ENCODE results near the gene GYPB.
"Not testable (repeated sequence)": the region's sequence is repeated elsewhere in the genome, so short reads cannot be mapped to it uniquely, and the experiment has no call there.

DNA sequence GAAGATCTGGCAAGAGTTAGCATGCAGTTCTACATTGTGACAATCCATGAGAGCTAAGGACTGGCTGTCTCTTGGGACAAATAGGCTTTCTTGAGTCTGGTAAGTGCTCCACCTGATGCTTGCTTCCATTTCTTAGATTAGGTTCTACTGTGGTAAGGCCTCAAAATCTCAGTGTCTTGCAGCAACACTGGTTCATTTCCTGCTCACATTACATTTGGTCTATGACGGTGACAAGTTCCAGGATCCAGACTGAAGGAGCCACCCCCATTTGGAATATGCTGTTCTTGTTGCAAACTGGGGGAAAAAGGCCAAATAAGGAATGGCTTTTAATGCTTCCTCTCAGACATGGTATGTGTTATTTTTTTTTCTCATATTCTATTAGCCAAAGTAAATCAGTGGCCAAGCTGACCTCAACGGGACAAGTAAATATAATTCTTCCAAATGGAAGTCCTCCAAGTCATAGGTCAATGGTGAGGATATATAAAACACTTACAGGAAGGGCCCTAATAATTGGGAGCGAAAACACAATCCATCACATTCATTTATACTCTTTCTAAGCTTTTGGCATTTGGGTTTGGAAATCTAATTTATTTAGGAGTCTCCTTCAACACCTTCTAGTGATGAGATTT lies 3.7 kb upstream of the GYPB start:
- TF ChIP-seq, protein P1, sequence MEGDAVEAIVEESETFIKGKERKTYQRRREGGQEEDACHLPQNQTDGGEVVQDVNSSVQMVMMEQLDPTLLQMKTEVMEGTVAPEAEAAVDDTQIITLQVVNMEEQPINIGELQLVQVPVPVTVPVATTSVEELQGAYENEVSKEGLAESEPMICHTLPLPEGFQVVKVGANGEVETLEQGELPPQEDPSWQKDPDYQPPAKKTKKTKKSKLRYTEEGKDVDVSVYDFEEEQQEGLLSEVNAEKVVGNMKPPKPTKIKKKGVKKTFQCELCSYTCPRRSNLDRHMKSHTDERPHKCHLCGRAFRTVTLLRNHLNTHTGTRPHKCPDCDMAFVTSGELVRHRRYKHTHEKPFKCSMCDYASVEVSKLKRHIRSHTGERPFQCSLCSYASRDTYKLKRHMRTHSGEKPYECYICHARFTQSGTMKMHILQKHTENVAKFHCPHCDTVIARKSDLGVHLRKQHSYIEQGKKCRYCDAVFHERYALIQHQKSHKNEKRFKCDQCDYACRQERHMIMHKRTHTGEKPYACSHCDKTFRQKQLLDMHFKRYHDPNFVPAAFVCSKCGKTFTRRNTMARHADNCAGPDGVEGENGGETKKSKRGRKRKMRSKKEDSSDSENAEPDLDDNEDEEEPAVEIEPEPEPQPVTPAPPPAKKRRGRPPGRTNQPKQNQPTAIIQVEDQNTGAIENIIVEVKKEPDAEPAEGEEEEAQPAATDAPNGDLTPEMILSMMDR (IDR thresholded peaks at IDR 0.05): not testable (repeated sequence)
- not testable (repeated sequence) for TF ChIP-seq POLR2A (IDR thresholded peaks at IDR 0.05)

Data from stomach (tissue), 4 donors.